Trophoblast cell (in vitro differentiated cells and primary cell): ENCODE data around the gene CD47.

Source experiments
- DNase-seq, 2 donors: peaks; one replicate each; pipeline ENCODE4 v3.0.0-alpha.2; 2016
- H2AFZ ChIP-seq: 2 replicates; pipeline ENCODE4 v1.6.1; 2013; ENCODE audit warnings: low read length, moderate library complexity, mild to moderate bottlenecking; ENCODE audit not compliant: insufficient read depth, poor library complexity
- H2AK5ac ChIP-seq: 2 replicates; pipeline ENCODE4 v1.6.1; 2013; ENCODE audit warnings: mild to moderate bottlenecking, low read length
- H2BK120ac ChIP-seq: 2 replicates; pipeline ENCODE4 v1.6.1; 2013; ENCODE audit warnings: low read length, mild to moderate bottlenecking, moderate library complexity; ENCODE audit not compliant: insufficient read depth, poor library complexity
- H2BK12ac ChIP-seq: 2 replicates; pipeline ENCODE4 v1.6.1; 2013; ENCODE audit warnings: mild to moderate bottlenecking, low read length, moderate library complexity
- H2BK5ac ChIP-seq: 2 replicates; pipeline ENCODE4 v1.6.1; 2013; ENCODE audit warnings: low read length, low read depth, moderate library complexity, mild to moderate bottlenecking; ENCODE audit not compliant: poor library complexity
- H3K14ac ChIP-seq: 2 replicates; pipeline ENCODE4 v1.6.1; 2013; ENCODE audit warnings: mild to moderate bottlenecking, low read length
- H3K18ac ChIP-seq: 2 replicates; pipeline ENCODE4 v1.6.1; 2013; ENCODE audit warnings: mild to moderate bottlenecking, low read length
- H3K23ac ChIP-seq: 2 replicates; pipeline ENCODE4 v1.6.1; 2013; ENCODE audit warnings: low read length
- H3K27ac ChIP-seq: 2 replicates; pipeline ENCODE4 v1.5.1; 2013; ENCODE audit warnings: low read depth, mild to moderate bottlenecking, inconsistent platforms, low read length, moderate library complexity
- H3K27me3 ChIP-seq: 2 replicates; pipeline ENCODE4 v1.6.1; 2013; ENCODE audit warnings: inconsistent platforms, mild to moderate bottlenecking, low read length, moderate library complexity; ENCODE audit not compliant: insufficient read depth
- H3K36me3 ChIP-seq, 2 experiments: 1 replicate in 1 of 2; 2 replicates in 1 of 2; pipeline ENCODE4 v1.6.1; 2013; ENCODE audit warnings: low read length in 2 of 2, mild to moderate bottlenecking in 2 of 2, moderate library complexity in 1 of 2; ENCODE audit not compliant: insufficient read depth in 2 of 2, control insufficient read depth in 1 of 2
- H3K4ac ChIP-seq: 2 replicates; pipeline ENCODE4 v1.6.1; 2013; ENCODE audit warnings: low read depth, mild to moderate bottlenecking, low read length, moderate library complexity
- H3K4me1 ChIP-seq, 2 experiments: 1 replicate in 1 of 2; 2 replicates in 1 of 2; pipeline ENCODE4 v1.6.1; 2013; ENCODE audit warnings: low read length in 2 of 2, mild to moderate bottlenecking in 2 of 2, moderate library complexity in 1 of 2; ENCODE audit not compliant: insufficient read depth in 2 of 2, control insufficient read depth in 1 of 2
- H3K4me2 ChIP-seq: 2 replicates; pipeline ENCODE4 v1.6.1; 2013; ENCODE audit warnings: inconsistent platforms, mild to moderate bottlenecking, low read length, moderate library complexity
- H3K4me3 ChIP-seq: 2 replicates; pipeline ENCODE4 v1.5.1; 2013; ENCODE audit warnings: mild to moderate bottlenecking, low read depth, low read length, inconsistent platforms
- H3K79me1 ChIP-seq: one replicate; pipeline ENCODE4 v1.6.1; 2013; ENCODE audit warnings: low read length
- H3K79me2 ChIP-seq: 2 replicates; pipeline ENCODE4 v1.6.1; 2013; ENCODE audit warnings: low read length, mild to moderate bottlenecking; ENCODE audit not compliant: control insufficient read depth, insufficient read depth, poor library complexity
- H3K9ac ChIP-seq: 2 replicates; pipeline ENCODE4 v1.6.1; 2013; ENCODE audit warnings: mild to moderate bottlenecking, low read length
- H3K9me3 ChIP-seq: 2 replicates; pipeline ENCODE4 v1.6.1; 2013; ENCODE audit warnings: low read depth, mild to moderate bottlenecking, control low read depth, inconsistent platforms, low read length; ENCODE audit not compliant: insufficient read depth
- H4K12ac ChIP-seq: 2 replicates; pipeline ENCODE4 v1.6.1; 2013; ENCODE audit warnings: low read depth, mild to moderate bottlenecking, low read length, moderate library complexity
- H4K8ac ChIP-seq: 2 replicates; pipeline ENCODE4 v1.6.1; 2013; ENCODE audit warnings: low read depth, mild to moderate bottlenecking, low read length, moderate library complexity
- H4K91ac ChIP-seq: one replicate; pipeline ENCODE4 v1.6.1; 2013; ENCODE audit warnings: low read depth, mild to moderate bottlenecking, low read length, moderate library complexity
- WGBS: extraction: QIAGEN DNeasy Blood & Tissue Kit; methylation state at CpG from one replicate; pipeline ENCODE4 v1.1.7; 2013; ENCODE audit warnings: missing lambda C conversion rate; ENCODE audit not compliant: insufficient read length, insufficient coverage; ENCODE audit errors: extremely low coverage; 5-methylcytosine and 5-hydroxymethylcytosine counted together

Gene CD47

DNA sequence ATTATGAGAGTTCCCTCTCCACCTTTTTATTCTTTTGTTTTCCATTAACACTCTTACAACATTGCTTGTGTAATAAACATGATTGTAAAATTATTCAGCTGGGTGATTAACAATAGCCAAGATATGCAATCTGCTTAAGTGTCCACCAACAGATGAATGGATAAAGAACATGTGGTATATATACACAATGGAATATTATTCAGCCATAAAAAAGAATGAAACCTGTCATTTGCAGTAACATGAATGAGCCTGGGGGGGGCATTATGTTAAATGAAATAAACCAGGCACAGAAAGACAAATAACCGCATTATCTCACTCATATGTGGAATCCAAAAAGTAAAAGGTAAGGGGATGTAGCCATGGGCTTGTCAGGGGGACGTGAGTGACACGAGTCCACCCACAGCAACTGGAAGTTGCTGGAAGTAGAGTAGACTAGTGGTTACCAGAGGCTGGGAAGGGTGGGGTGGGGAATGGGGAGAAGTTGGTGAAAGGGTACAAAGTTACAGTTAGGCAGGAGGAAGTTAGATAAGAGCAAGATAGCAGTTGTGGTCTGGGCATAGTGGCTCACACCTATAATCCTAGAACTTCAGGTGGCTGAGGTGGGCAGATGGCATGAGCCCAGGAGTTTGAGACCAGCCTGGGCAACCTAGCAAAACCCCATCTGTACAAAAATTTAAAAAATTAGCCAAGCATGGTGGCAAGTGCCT is 28.7 kb upstream of the CD47 start:
- no peaks in the 10 kb centered on the region for H3K9me3 ChIP-seq
- no peak overlapping the region for H3K23ac ChIP-seq
- no peaks in the 10 kb centered on the region for H3K79me2 ChIP-seq
- WGBS, result no CpG with 5 or more reads among the region's 3 CpGs
- no peak overlapping the region for H3K9ac ChIP-seq
- DNase-seq, result no peak
- H3K4me2 ChIP-seq, result no peak overlapping the region
- H2BK5ac ChIP-seq, result no peak overlapping the region
- no peak overlapping the region for H3K14ac ChIP-seq
- no peak overlapping the region for H2BK12ac ChIP-seq
- H3K36me3 ChIP-seq, result no peaks in the 10 kb centered on the region
- H2AK5ac ChIP-seq, result peak overlapping the region; percentile 15
- no peak overlapping the region for H3K4ac ChIP-seq
- H3K27me3 ChIP-seq, result no peaks in the 10 kb centered on the region
- no peak overlapping the region for H2BK120ac ChIP-seq
- H4K8ac ChIP-seq, result no peak overlapping the region
- no peak overlapping the region for H2AFZ ChIP-seq
- H4K91ac ChIP-seq, result no peak overlapping the region
- H3K4me1 ChIP-seq, result peaks cover 0 to 5% of the 10 kb centered on the region in 2 experiments
- no peak overlapping the region for H3K27ac ChIP-seq
- H3K79me1 ChIP-seq, result peaks cover 4% of the 10 kb centered on the region
- H3K18ac ChIP-seq, result no peak overlapping the region
- no peak overlapping the region for H4K12ac ChIP-seq
- no peak overlapping the region for H3K4me3 ChIP-seq

DNA sequence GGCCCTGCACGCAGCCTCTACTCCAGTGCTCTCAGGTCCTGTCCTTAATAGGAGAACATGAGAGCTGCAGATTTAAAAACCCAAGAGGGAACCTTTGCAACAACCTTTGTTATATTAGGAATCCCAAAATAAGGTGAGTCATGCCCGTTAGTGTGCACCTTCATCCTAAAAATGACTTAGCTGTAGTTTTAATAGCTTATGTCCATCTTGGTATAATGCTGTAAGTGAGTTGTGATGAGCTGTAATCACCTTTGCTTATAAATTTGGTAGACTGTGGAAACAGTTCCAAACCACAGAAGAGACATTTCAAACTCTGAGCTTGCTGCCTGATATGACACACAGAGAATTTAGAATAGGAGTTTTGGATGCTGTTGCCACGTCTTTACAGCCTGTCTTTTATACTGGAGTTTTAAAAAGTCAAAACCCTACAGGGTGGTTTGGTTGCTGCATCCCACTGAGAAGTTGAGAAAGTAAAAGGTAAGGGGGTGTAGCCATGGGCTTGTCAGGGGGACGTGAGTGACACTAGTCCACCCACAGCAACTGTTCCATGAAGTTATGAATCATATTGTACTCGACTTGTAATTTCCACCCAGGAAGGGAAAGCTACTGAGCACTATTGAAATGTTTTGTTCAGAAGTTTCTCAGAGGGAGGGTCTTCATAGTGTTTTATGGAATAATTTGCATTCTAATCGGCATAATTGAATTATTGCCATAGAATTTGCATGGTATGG is 27.4 kb upstream of the CD47 start:
- Histone ChIP-seq H3K18ac (no peak overlapping the region), H3K36me3 (no peaks in the 10 kb centered on the region), H2BK120ac (peak overlapping the region; percentile 38), H2BK12ac (peak overlapping the region; percentile 56), H3K79me1 (peaks cover 2% of the 10 kb centered on the region), H3K27me3 (no peaks in the 10 kb centered on the region), H3K23ac (no peak overlapping the region), H2BK5ac (peak overlapping the region; percentile 32), H4K8ac (peak overlapping the region; percentile 18), H2AFZ (no peak overlapping the region), H3K9ac (no peak overlapping the region), H2AK5ac (peak overlapping the region; percentile 73), H3K27ac (no peak overlapping the region), H3K9me3 (no peaks in the 10 kb centered on the region), H3K4me1 (peaks cover 2 to 9% of the 10 kb centered on the region in 2 experiments), H3K4ac (no peak overlapping the region), H3K4me3 (no peak overlapping the region), H3K14ac (no peak overlapping the region), H4K91ac (peak overlapping the region; percentile 16), H4K12ac (no peak overlapping the region), H3K79me2 (no peaks in the 10 kb centered on the region), H3K4me2 (no peak overlapping the region)
- DNase-seq, result no peak
- WGBS, result no CpG with 5 or more reads among the region's 6 CpGs

DNA sequence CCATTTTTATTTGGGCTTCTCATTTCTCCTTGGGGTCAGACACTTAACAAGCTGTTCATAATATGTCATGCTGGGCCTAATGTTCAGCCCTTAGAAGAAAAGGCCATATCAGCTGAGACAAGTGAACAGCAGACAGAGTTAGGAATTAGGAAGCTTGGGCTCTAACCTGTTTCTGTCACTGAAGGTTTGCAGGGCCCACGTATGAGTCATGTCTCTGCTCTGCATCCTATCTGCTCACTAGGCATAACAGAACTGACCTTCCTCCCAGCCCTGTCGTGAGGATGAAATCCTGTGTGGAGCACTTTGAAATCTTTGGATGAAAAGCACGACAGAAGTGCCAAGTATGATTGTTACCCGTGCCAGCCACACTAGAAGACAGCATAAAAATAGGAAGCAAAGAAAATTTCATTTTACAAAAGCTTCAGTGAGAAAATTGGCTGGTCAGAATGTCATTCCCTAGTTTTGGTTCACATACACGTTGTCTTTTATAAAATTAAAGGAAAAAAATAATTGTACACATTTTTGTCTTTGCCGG is 26.5 kb upstream of the CD47 start:
- no peaks in the 10 kb centered on the region for H3K9me3 ChIP-seq
- no peak overlapping the region for H4K8ac ChIP-seq
- no peak overlapping the region for H3K27ac ChIP-seq
- no peaks in the 10 kb centered on the region for H3K36me3 ChIP-seq
- H3K4me3 ChIP-seq, result no peak overlapping the region
- no CpG with 5 or more reads among the region's 6 CpGs for WGBS
- H3K23ac ChIP-seq, result no peak overlapping the region
- DNase-seq, result peak in 1 of 2 donors; percentile 29
- no peaks in the 10 kb centered on the region for H3K79me2 ChIP-seq
- no peak overlapping the region for H3K18ac ChIP-seq
- H3K4me1 ChIP-seq, result peaks cover 2 to 9% of the 10 kb centered on the region in 2 experiments
- H2BK120ac ChIP-seq, result no peak overlapping the region
- H3K9ac ChIP-seq, result no peak overlapping the region
- no peak overlapping the region for H3K4ac ChIP-seq
- no peaks in the 10 kb centered on the region for H3K27me3 ChIP-seq
- no peak overlapping the region for H2AK5ac ChIP-seq
- H3K4me2 ChIP-seq, result no peak overlapping the region
- no peak overlapping the region for H2AFZ ChIP-seq
- H2BK5ac ChIP-seq, result no peak overlapping the region
- H2BK12ac ChIP-seq, result peak overlapping the region; percentile 56
- no peak overlapping the region for H4K91ac ChIP-seq
- H3K14ac ChIP-seq, result no peak overlapping the region
- H4K12ac ChIP-seq, result no peak overlapping the region
- H3K79me1 ChIP-seq, result peaks cover 2% of the 10 kb centered on the region

DNA sequence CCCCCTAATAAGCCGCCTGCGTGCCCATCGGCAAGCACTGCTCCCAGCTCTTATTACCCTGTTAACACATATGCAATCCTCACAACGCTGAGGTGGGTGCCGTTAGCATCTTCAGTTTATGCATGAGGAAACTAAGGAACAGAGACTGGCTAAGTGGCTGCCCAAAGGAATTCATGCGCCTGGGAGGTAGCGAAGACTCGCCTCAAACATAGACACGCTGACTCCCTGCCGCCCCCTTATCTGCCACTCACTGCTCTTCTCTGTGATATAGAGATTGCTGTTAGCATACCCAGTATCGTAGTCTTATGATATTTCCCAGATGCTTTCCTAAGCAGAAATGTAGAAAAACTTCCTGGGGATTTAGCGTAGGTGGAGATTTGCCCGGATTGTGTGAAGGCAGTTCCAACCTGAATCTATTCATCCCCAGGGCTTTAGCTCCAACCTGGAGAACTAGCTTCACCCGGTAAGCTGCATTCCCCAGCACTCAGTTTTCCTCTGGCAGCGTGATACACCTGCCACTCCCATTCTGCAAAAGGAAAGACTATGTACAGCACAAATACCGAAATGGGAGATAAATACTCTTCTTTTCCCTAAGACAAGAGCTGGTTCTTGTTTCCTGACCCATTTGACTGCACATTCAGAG is 23.7 kb upstream of the CD47 start:
- Histone ChIP-seq H3K18ac (no peak overlapping the region), H4K12ac (no peak overlapping the region), H4K91ac (no peak overlapping the region), H3K79me1 (peaks cover 2% of the 10 kb centered on the region), H3K9ac (no peak overlapping the region), H2BK120ac (no peak overlapping the region), H3K4ac (no peak overlapping the region), H3K27ac (no peak overlapping the region), H3K23ac (no peak overlapping the region), H2AK5ac (no peak overlapping the region), H2BK12ac (no peak overlapping the region), H2BK5ac (no peak overlapping the region), H3K4me3 (no peak overlapping the region), H3K27me3 (no peaks in the 10 kb centered on the region), H3K79me2 (no peaks in the 10 kb centered on the region), H3K4me2 (peak overlapping the region; percentile 18), H3K9me3 (no peaks in the 10 kb centered on the region), H2AFZ (no peak overlapping the region), H4K8ac (no peak overlapping the region), H3K4me1 (peaks cover 2 to 9% of the 10 kb centered on the region in 2 experiments), H3K36me3 (no peaks in the 10 kb centered on the region), H3K14ac (no peak overlapping the region)
- WGBS, result no CpG with 5 or more reads among the region's 16 CpGs
- peak; percentile 76 to 89 for DNase-seq
